ENCODE data around the gene HLA-A.

The HLA-A gene

DNA sequence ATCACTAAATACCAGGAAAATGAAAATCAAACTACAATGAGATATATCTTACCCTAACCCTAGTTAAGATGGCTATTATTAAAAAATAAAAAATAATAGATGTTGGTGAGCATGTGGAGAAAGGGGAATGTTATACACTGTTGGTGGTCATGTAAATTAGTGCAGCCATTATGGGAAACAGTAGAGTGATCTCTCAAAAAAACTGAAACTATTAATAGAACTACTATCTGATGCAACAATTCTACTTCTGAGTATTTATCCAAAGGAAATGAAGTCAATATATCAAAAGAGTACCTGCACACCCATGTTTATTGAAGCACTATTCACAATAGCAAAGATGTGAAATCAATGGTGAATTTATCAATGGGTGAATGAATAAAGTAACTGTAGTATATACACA is 48.6 kb downstream of the HLA-A start:
- no peak for DNase-seq

DNA sequence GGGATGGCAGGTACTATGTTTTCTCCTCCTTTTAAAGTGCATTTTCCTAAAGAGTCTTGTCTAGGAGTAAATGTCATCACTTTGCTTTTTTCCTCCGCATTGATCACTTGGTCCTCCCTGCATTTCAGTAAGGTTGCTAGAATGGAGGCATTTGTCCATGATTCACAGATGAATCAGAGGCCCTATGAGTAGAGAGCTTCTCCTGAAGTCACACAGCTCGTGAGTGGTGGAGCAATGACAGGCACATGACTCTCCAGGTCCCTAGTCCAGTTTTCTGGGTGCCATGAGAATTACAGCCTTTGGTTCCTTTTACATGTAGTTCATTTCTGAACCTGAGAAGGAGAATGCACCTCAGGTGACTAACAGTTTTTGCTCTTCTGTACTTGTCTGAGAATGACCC is 50.5 kb downstream of the HLA-A start:
- DNase-seq, result no peak

DNA sequence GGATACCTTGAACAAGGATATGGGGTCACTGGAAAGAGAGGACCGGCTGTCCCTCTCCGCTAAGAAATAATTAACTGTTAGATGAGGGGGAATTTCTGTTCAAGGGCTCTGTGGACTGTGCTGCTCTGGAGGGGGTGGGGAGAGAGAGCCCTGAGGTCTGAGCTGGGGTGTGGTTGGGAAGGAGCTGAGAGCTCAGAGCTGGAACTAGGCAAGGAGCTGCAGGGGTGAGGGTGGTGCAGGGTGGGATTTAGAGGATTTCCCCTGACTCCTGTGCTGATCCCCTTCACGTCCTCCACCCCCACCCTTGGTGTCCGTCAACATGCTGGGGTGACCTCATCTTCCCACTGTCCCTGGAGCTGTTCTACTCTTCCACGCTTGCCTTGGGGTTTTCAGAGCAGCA is 52.5 kb downstream of the HLA-A start:
- no peak for DNase-seq

DNA sequence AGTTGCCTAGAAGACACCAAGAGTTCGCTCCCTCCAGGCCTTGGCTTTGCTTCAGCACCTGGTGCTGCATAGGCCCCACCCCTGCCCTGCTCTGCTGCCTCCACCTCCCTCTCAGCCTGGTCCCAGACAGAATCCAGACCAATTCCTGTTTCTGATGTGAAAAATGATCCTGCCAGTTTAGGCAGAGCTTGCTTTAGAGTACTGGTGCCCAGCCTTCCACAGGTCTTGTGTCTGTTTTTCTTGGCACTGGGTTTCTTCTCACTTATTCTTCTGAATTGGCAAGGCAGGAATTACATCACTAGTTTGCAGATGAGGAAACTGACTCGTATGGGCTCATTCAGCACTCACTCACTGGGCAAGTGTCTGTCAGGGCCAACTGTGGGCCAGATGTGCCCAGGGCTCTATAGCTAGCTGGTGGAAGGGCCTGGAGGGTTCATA is 53.0 kb downstream of the HLA-A start:
- no peak for DNase-seq
